G401 (cell line): Measurements from ENCODE around the gene RPL5. TPM values are rescaled to one million over a fixed set of nuclear protein-coding genes. Genes with fewer than 3 reads are reported as not detected.

ENCODE experiments used
- DNase-seq: peaks from one replicate; pipeline ENCODE4 v3.0.0-alpha.2; 2015; ENCODE audit warnings: low spot score
- in situ Hi-C: cut with HindIII; loops from 2 replicates; pipeline ENCODE4 v1.10.0; 2016; ENCODE audit warnings: low sequenced_read_pairs, mixed read lengths
- total RNA-seq: library from RNA; depleted of rRNA; stranded (reverse); fragments of >200 nt; shearing (Covaris generic); gene quantifications from 2 replicates; pipeline ENCODE4 v1.2.3, GENCODE V29; 2014

The RPL5 gene
- total RNA-seq, 1 experiment from 2014 or later = 3,176 TPM

- DNase-seq = no peak
- in situ Hi-C loops = loop anchor here (5.0 kb wide), 1 partner anchor 70 kb away; no protein-coding TSS in a partner anchor
Observed at GRCh38 chr1:92817137-92817697, 14.6 kb upstream of the RPL5 start.

DNA sequence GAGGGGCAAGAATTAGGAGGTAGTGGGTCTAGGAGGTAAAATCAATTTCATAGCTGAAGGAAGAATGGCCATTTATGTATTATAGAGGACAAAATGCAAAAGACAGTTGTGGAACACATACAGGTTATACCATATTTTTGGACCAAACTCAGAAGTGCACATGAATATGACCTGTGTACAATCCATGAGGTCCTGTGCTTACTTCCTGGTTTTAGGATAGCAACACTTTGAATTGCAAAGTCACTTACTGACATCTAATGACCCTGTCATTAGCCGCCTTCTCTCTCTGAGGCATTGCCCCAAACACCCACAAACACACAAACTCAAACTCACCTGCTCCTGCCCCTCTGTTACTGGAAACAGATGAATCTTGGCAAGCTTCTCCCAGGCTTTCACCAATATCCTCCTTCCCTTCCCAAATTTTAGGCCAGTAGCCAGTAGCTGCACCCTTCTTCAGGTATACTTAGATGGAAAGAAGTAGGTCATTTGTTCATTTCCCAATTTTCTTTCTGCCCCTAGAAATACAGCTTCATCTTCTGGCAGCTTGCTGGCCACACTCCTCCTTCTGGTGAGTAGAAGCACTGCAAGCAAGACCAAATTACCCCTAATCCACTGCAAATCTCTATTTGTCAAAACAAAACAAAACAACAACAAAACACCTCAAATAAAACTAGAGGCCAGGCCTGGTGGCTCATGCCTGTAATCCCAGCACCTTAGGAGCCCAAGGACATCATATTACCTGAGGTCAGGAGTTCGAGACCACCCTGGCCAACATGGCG, 13.7 kb upstream of the RPL5 start:
- no peak for DNase-seq
- in situ Hi-C loops = loop anchor here (5.0 kb wide), 1 partner anchor 71 kb away; no protein-coding TSS in a partner anchor

- no peak for DNase-seq
- in situ Hi-C loops = no loop called here
Observed at GRCh38 chr1:92820024-92820423, 11.8 kb upstream of the RPL5 start.

- in situ Hi-C loops = no loop called here
- DNase-seq = no peak
Observed at GRCh38 chr1:92820551-92820950, 11.3 kb upstream of the RPL5 start.

DNA sequence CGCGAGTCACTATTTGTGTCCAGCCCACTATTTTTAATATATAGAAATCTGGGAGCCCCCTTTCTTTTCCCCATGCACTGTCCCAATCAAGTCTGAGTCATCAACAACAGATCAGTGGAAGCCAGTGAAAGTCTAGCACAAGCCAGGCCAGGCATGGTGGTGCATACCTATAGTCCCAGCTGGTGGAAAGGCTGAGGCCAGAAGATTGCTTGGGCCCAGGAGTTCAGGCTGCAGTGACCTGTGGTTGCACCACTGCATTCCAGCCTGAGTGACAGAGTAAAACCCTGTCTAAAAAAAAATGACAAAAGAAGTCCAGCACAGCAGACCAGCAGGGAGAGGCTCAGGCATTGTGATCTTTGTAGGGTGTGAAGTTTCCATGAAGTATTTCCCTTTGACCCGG, 9.0 kb upstream of the RPL5 start:
- in situ Hi-C loops = no loop called here
- no peak for DNase-seq

GRCh38 chr1:92826792-92827191, 5.0 kb upstream of the RPL5 start:
- no peak for DNase-seq
- in situ Hi-C loops = no loop called here

- no peak for DNase-seq
- in situ Hi-C loops = no loop called here
Observed at GRCh38 chr1:92831368-92831761, 475 bp upstream of the RPL5 start.

- in situ Hi-C loops = no loop called here
- DNase-seq = no peak
Observed at GRCh38 chr1:92832537-92833114, 786 bp downstream of the RPL5 start.

GRCh38 chr1:92833840-92834239, 2.0 kb downstream of the RPL5 start:
- DNase-seq = no peak
- in situ Hi-C loops = no loop called here

DNA sequence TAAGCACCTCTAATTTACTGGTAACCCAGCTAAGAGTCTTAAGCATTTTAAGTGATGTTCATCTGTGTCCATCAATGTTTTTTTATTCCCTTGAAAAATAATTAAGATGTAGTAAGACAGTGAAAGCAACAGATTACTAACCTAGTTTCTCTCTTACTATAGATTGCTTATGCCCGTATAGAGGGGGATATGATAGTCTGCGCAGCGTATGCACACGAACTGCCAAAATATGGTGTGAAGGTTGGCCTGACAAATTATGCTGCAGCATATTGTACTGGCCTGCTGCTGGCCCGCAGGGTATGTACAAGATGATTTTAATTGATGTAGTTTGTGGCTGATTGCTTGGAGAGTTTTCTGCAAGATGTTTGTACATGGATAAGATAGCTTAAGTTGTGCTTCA, 2.8 kb downstream of the RPL5 start:
- in situ Hi-C loops = no loop called here
- DNase-seq = no peak

DNA sequence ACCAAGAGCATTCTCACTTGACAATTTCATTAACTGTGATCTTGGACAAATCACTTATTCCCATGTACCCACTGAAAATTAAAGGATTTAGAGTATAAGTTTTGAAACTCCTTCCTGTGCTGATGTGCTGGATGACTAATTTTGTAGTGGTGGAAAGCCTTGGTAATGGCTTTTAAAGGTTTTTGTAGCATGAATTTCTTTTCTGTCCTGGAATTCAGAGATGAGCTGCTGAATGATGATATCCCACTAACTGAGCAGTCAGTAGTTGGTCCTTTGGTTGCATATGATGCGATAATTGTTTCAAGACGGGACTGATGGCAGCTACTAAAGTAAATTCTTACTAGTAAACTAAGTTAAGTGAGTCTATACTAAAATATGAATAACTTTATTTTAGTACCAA, 5.2 kb downstream of the RPL5 start:
- in situ Hi-C loops = no loop called here
- DNase-seq = no peak

GRCh38 chr1:92838519-92838918, 6.7 kb downstream of the RPL5 start:
- no peak for DNase-seq
- in situ Hi-C loops = no loop called here

DNA sequence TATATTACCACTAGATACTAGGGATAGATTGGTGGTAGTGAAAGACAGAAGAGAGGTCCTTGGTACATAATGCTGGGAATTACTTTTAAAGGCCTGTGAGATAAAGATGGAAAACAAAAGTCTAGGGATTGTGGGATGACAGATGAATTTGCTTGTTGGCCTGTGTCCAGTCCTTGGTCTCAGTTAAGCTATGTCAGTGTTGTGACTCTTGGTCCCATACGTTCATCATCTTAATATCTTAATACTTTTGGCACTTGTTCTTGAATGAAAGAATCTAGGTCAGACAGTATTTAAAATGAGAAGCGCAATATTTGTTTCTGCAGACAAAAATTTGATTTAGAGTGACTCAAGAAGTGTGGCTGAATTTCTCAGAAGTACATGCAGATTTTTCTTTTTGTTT, 7.6 kb downstream of the RPL5 start:
- in situ Hi-C loops = no loop called here
- DNase-seq = no peak

GRCh38 chr1:92840600-92840999, 8.8 kb downstream of the RPL5 start:
- in situ Hi-C loops = no loop called here

DNA sequence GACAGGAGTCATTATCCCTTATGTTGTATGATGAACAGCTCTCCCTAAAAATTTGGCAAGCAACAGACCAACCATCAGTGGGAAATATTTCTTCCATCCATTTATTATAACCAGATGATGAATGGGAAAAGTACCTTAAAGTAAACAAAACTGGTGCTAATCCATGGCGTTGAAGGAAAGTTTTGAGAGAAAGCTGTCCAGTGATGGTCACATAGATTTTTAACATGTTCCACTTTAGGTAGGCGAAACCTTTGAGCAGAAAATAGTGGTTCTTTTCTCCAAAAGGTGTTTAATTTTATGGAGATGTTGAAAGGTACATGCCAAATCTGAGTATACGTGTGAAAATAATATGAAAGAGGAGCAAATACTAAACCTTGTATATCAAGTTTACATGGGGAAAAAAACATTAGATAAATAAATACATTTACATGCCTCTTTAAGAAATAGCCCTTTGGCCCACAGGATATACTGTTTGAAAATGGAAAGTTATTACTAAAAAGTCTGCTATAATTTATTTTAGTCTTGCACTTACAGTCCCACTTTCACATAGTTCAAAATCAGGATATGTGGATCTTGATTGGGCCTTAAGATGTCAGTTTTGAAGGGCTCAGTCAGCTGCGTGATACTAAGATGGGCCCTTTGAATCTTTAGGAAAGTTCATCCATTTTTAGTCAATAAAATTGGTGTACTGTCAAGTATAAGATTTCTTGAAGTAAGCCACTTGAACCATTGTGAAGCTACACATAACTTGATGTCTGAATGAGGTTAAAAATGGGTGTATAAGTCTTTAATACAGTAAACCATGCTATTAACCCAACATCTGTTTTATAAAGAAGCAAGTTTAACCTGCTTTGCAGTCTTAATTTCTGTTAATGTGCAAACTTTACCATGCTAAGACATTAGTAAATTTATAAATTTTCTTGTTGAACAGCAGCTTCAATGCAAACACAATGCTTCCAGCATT, 10.5 kb downstream of the RPL5 start:
- no peak for DNase-seq
- in situ Hi-C loops = no loop called here

More at GRCh38 chr1:92840600-92840999, 8.8 kb downstream of the RPL5 start:
- DNase-seq = no peak

- no peak for DNase-seq
- in situ Hi-C loops = no loop called here
Observed at GRCh38 chr1:92843046-92843423, 11.2 kb downstream of the RPL5 start.

GRCh38 chr1:92843429-92844352, 11.9 kb downstream of the RPL5 start:
- DNase-seq = no peak
- in situ Hi-C loops = no loop called here

GRCh38 chr1:92844439-92844838, 12.6 kb downstream of the RPL5 start:
- no peak for DNase-seq
- in situ Hi-C loops = no loop called here

DNA sequence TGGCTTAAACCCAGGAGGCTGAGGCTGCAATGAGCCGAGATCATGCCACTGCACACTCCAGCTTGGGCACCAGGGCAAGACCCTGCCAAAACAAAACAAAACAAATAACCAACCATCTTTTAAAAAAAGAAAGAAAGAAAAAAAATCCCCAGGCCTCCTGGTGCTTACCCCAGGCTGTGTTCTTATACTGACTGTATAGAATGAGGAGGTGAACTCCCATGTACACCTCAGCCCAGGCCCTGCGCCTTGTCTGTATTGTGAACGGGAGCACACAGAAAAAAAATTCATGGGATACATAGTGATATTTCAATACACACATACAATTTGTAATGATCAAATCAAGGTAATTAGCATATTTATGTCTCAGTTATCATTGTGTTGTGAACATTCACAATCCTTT, 14.1 kb downstream of the RPL5 start:
- in situ Hi-C loops = no loop called here
- DNase-seq = no peak
